B cell (primary cell): ENCODE measurements around the gene NOSTRIN. TPM values are rescaled to one million over a fixed set of nuclear protein-coding genes. Genes with fewer than 3 reads are reported as not detected.

Experiments
- ATAC-seq: fragments of 200-7000 bp; cut with Tn5 transposase; one replicate; pipeline ENCODE4 v1.10.0; 2021; ENCODE audit warnings: low read depth, mild to moderate bottlenecking, moderate number of reproducible peaks, moderate library complexity
- CTCF ChIA-PET: fragments of 350-600 bp; sonication (Branson Sonifier 250); formaldehyde crosslinking; loops from one replicate; lab custom pipeline; 2021; ENCODE audit warnings: antibody characterized with exemption, inconsistent platforms; lab: Charles Lee
- POLR2A ChIA-PET: fragments of 350-600 bp; sonication (Branson Sonifier 250); formaldehyde crosslinking; loops from one replicate; lab custom pipeline; 2021; ENCODE audit warnings: antibody characterized with exemption; lab: Charles Lee
- DNase-seq: peaks from one replicate; pipeline ENCODE4 v3.0.0; 2013
- H2AFZ ChIP-seq: 2 replicates; pipeline ENCODE4 v1.6.1; 2012; ENCODE audit warnings: mild to moderate bottlenecking, low read depth, low read length; ENCODE audit not compliant: insufficient read depth, poor library complexity, severe bottlenecking
- H3K27ac ChIP-seq, 2 donors: 1 replicate in 1 of 2; 2 replicates in 1 of 2; pipeline ENCODE4 v1.5.1; 2012 to 2013; ENCODE audit warnings: low read length in 2 of 2, mild to moderate bottlenecking in 2 of 2, moderate library complexity in 1 of 2
- H3K27me3 ChIP-seq, 4 experiments: fragments of 200-600 bp in 1 of 4; sonication (generic) in 1 of 4; replicated peaks in 1 of 4; 1 replicate in 2 of 4; 2 replicates in 2 of 4; pipeline versions ENCODE4 v1.6.1 to v1.7.0; 2013 to 2016; ENCODE audit warnings: low read length in 3 of 4, mild to moderate bottlenecking in 2 of 4, mixed read lengths in 1 of 4, moderate library complexity in 1 of 4; ENCODE audit not compliant: insufficient read depth in 4 of 4, control insufficient read depth in 3 of 4; ENCODE audit errors: control extremely low read depth in 1 of 4
- H3K36me3 ChIP-seq, 2 experiments: replicated peaks in 1 of 2; 1 replicate in 1 of 2; 2 replicates in 1 of 2; pipeline versions ENCODE4 v1.6.1 to v1.7.1; 2013; ENCODE audit warnings: low read length in 1 of 2; ENCODE audit not compliant: insufficient read depth in 2 of 2, control insufficient read depth in 1 of 2; ENCODE audit errors: control extremely low read depth in 1 of 2, extremely low read depth in 1 of 2
- H3K4me1 ChIP-seq, 2 donors: fragments of 200-600 bp in 1 of 2; sonication (generic) in 1 of 2; 1 replicate in 1 of 2; 2 replicates in 1 of 2; pipeline versions ENCODE4 v1.5.1 to v1.6.1; 2013 to 2017; ENCODE audit warnings: low read length in 2 of 2; ENCODE audit not compliant: control insufficient read depth in 2 of 2, insufficient read depth in 2 of 2
- H3K4me2 ChIP-seq: replicated peaks from 2 replicates; pipeline ENCODE3; 2012; ENCODE audit warnings: mild to moderate bottlenecking, low read depth, low read length; ENCODE audit not compliant: poor library complexity, severe bottlenecking
- H3K4me3 ChIP-seq, 5 experiments: fragments of 200-600 bp in 1 of 5; sonication (generic) in 1 of 5; 1 replicate in 3 of 5; 2 replicates in 2 of 5; pipeline versions ENCODE4 v1.5.1 to v1.7.0; 2011 to 2016; ENCODE audit warnings: low read length in 4 of 5, mild to moderate bottlenecking in 4 of 5, low read depth in 2 of 5, control low read depth in 1 of 5, moderate library complexity in 1 of 5; ENCODE audit not compliant: insufficient read depth in 1 of 5; ENCODE audit errors: control extremely low read depth in 1 of 5, extremely low read depth in 1 of 5
- H3K79me2 ChIP-seq: fragments of 200-600 bp; sonication (generic); one replicate; pipeline ENCODE4 v1.6.0; 2016; ENCODE audit warnings: low read length; ENCODE audit not compliant: control insufficient read depth, insufficient read depth
- H3K9ac ChIP-seq: fragments of 200-600 bp; sonication (generic); 2 replicates; pipeline ENCODE4 v1.6.1; 2017; ENCODE audit warnings: mild to moderate bottlenecking, low read length, moderate library complexity
- H3K9me3 ChIP-seq, 3 donors: one replicate each; pipeline versions ENCODE4 v1.6.1 to v1.7.1; 2013; ENCODE audit warnings: low read length in 2 of 3; ENCODE audit not compliant: control insufficient read depth in 2 of 3, insufficient read depth in 1 of 3; ENCODE audit errors: control extremely low read depth in 1 of 3
- H4K20me1 ChIP-seq: 2 replicates; pipeline ENCODE4 v1.6.0; 2012; ENCODE audit warnings: mild to moderate bottlenecking, low read length; ENCODE audit not compliant: insufficient read depth, control insufficient read depth, poor library complexity, severe bottlenecking
- H3K27ac Mint-ChIP-seq: one replicate; pipeline ENCODE4 v1.8.0; 2021; ENCODE audit warnings: mixed read lengths
- H3K27me3 Mint-ChIP-seq: one replicate; pipeline ENCODE4 v1.8.0; 2021; ENCODE audit warnings: mixed read lengths
- H3K4me1 Mint-ChIP-seq: one replicate; pipeline ENCODE4 v1.8.0; 2021; ENCODE audit warnings: mixed read lengths
- H3K4me3 Mint-ChIP-seq: one replicate; pipeline ENCODE4 v1.8.0; 2021; ENCODE audit warnings: mixed read lengths
- H3K9me3 Mint-ChIP-seq: one replicate; pipeline ENCODE4 v1.8.0; 2022; ENCODE audit warnings: mixed read lengths; ENCODE audit not compliant: insufficient read depth
- CTCF ChIP-seq: fragments of 200-600 bp; IDR thresholded peaks from one replicate; pipeline ENCODE4 v1.8.0; 2022; ENCODE audit warnings: antibody characterized with exemption, mild to moderate bottlenecking
- EZH2 ChIP-seq: IDR thresholded peaks from 2 replicates; pipeline ENCODE4 v1.6.1; 2012; ENCODE audit warnings: borderline replicate concordance, low read depth, mild to moderate bottlenecking, moderate library complexity, low read length; ENCODE audit not compliant: insufficient read depth, poor library complexity, severe bottlenecking
- WGBS: methylation state at CpG from one replicate; pipeline ENCODE4 v1.1.5; 2013; ENCODE audit warnings: missing lambda C conversion rate; ENCODE audit not compliant: insufficient coverage; 5-methylcytosine and 5-hydroxymethylcytosine counted together
- intact Hi-C: fragments of 100-400 bp; cut with micrococcal nuclease; formaldehyde crosslinking; loops from one replicate; pipeline ENCODE4 v1.10.0; 2022
- polyA plus RNA-seq: library from polyadenylated mRNA; depleted of rRNA; stranded (reverse); fragments of >200 nt; gene quantifications from 2 replicates; pipeline ENCODE4 v1.2.3, GENCODE V29; 2012
- total RNA-seq, 2 donors: library from RNA; stranded (reverse); fragments of 120-200 nt in 1 of 2; gene quantifications; 1 replicate in 1 of 2; 2 replicates in 1 of 2; pipeline versions ENCODE4 v1.2.3 to v1.2.4, GENCODE V29; 2013 to 2022

Gene NOSTRIN
- total and polyA plus RNA-seq, 2 donors (not counting 1 experiment from before 2014, with no cell fraction given), result not detected

DNA sequence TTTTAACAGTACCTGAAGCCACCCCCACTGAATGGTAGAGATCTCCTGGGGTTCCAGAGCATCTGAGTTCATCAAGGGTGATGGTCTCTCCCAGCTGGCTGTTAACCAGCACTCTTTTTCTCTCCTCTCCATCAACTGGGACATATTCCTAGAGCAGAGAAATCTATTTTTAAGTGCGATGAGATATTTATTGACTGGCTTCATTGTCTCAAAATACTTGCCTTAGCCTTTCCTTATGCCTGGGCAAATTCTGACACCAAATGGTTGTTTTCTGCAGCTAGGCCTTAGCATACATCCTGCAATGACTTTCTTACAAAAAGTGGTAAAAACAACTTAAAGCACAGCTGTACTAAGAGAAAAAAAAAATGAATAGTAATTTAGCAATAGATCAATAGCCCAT, 19.6 kb downstream of the NOSTRIN start:
- ATAC-seq, result no peak
- CTCF ChIA-PET, result interaction anchor here (0.7 kb wide), 1 partner anchor 475 kb away, joined by 3 read pairs; no protein-coding TSS in a partner anchor
- H3K27me3 ChIP-seq, result no peaks in the 10 kb centered on the region
- no peaks in the 10 kb centered on the region for H3K27me3 Mint-ChIP-seq
- no peak overlapping the region for H3K4me2 ChIP-seq
- H3K4me1 Mint-ChIP-seq, result no peaks in the 10 kb centered on the region
- POLR2A ChIA-PET, result no interaction called here
- H3K4me3 ChIP-seq, result no peak overlapping the region
- no peaks in the 10 kb centered on the region for H4K20me1 ChIP-seq
- intact Hi-C loops, result no loop called here
- no peak overlapping the region for H3K27ac Mint-ChIP-seq
- no peak overlapping the region for H3K9ac ChIP-seq
- no peak overlapping the region for H2AFZ ChIP-seq
- 83% methylated on average over 1 of the region's 1 CpG for WGBS
- no peaks in the 10 kb centered on the region for H3K4me1 ChIP-seq
- no peaks in the 10 kb centered on the region for H3K79me2 ChIP-seq
- H3K36me3 ChIP-seq, result no peaks in the 10 kb centered on the region
- H3K27ac ChIP-seq, result no peak overlapping the region
- TF ChIP-seq EZH2 (no peak), CTCF (no peak)
- H3K9me3 Mint-ChIP-seq, result no peaks in the 10 kb centered on the region
- no peak overlapping the region for H3K4me3 Mint-ChIP-seq
- H3K9me3 ChIP-seq, result no peaks in the 10 kb centered on the region
- DNase-seq, result no peak

DNA sequence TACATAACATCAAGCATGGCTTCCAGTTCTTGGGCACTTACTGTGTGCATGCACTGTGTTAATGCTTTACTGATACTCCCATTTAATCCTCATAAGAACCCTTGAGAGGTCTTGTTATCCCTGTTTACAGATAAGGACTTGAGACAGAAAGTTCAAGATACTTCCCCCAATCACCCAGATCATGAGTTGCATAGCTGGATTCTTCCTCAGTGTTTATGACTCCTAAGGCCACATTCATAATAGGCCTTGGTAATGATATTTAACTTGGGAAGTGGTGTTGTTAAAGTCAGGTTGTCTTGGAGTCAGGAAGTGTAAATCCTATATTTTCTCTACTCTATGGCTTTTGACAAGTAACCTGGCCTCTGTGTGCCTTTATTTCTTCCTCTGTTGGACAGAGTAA, 22.7 kb downstream of the NOSTRIN start:
- H3K4me1 Mint-ChIP-seq, result no peaks in the 10 kb centered on the region
- Histone ChIP-seq H3K27me3 (no peaks in the 10 kb centered on the region), H3K36me3 (no peaks in the 10 kb centered on the region), H3K4me1 (no peaks in the 10 kb centered on the region), H2AFZ (no peak overlapping the region), H3K9me3 (no peaks in the 10 kb centered on the region), H3K4me2 (no peak overlapping the region), H4K20me1 (no peaks in the 10 kb centered on the region), H3K79me2 (no peaks in the 10 kb centered on the region), H3K4me3 (no peak overlapping the region), H3K27ac (no peak overlapping the region), H3K9ac (no peak overlapping the region)
- TF ChIP-seq EZH2, result no peak
- TF ChIP-seq CTCF, result no peak
- H3K4me3 Mint-ChIP-seq, result no peak overlapping the region
- no peak overlapping the region for H3K27ac Mint-ChIP-seq
- intact Hi-C loops, result no loop called here
- ChIA-PET CTCF (no interaction called here), POLR2A (no interaction called here)
- H3K27me3 Mint-ChIP-seq, result no peaks in the 10 kb centered on the region
- no peak for DNase-seq
- no peaks in the 10 kb centered on the region for H3K9me3 Mint-ChIP-seq
- ATAC-seq, result no peak
